HepG2 (cell line): Measurements from ENCODE around the gene ENO1. TPM values are rescaled to one million over a fixed set of nuclear protein-coding genes. Genes with fewer than 3 reads are reported as not detected.

Source experiments
- E2F1 ChIP-seq: sonication (generic); formaldehyde crosslinking; IDR thresholded peaks from 2 replicates; pipeline ENCODE4 v1.5.0; 2020; ENCODE audit warnings: missing genetic modification reagents
- ESRRA ChIP-seq: sonication (generic); formaldehyde crosslinking; IDR thresholded peaks from 2 replicates; pipeline ENCODE4 v1.5.1; 2020; ENCODE audit warnings: mild to moderate bottlenecking, low read depth, missing genetic modification reagents
- HNF4A ChIP-seq: sonication (generic); formaldehyde crosslinking; IDR thresholded peaks from 2 replicates; pipeline ENCODE4 v1.4.0; 2020; ENCODE audit warnings: missing genetic modification reagents
- MEIS2 ChIP-seq: sonication (generic); formaldehyde crosslinking; IDR thresholded peaks from 2 replicates; pipeline ENCODE4 v1.9.0; 2021; ENCODE audit warnings: mild to moderate bottlenecking, missing genetic modification reagents
- NFAT5 ChIP-seq: sonication (generic); formaldehyde crosslinking; IDR thresholded peaks from 2 replicates; pipeline ENCODE4 v1.4.0; 2020; ENCODE audit warnings: missing genetic modification reagents
- RCOR2 ChIP-seq: IDR thresholded peaks from 2 replicates; pipeline ENCODE4 v1.6.1; 2016; ENCODE audit warnings: missing biosample characterization, missing genetic modification reagents
- SAP130 ChIP-seq: IDR thresholded peaks from 2 replicates; pipeline ENCODE4 v1.6.1; 2016; ENCODE audit warnings: low read depth
- TBX2 ChIP-seq: sonication (generic); formaldehyde crosslinking; IDR thresholded peaks from 2 replicates; pipeline ENCODE4 v1.5.0; 2020; ENCODE audit warnings: missing genetic modification reagents, mild to moderate bottlenecking, borderline replicate concordance
- TCF12 ChIP-seq, 2 experiments: fragments of 450-650 bp in 1 of 2; sonication (generic) in 1 of 2; formaldehyde crosslinking in 1 of 2; IDR thresholded peaks; 2 replicates each; pipeline versions ENCODE4 v1.6.1 to v1.8.0; 2017 to 2022; ENCODE audit warnings: antibody characterized with exemption in 1 of 2, mild to moderate bottlenecking in 1 of 2, missing genetic modification reagents in 1 of 2, moderate library complexity in 1 of 2
- ZBTB38 ChIP-seq: sonication (generic); formaldehyde crosslinking; IDR thresholded peaks from 2 replicates; pipeline ENCODE4 v1.5.1; 2020; ENCODE audit warnings: mild to moderate bottlenecking, missing genetic modification reagents
- ZMAT3 ChIP-seq: sonication (generic); formaldehyde crosslinking; conservative IDR thresholded peaks from 2 replicates; pipeline ENCODE4 v1.7.0; 2021; ENCODE audit warnings: missing genetic modification reagents
- ZNF318 ChIP-seq: sonication (generic); formaldehyde crosslinking; IDR thresholded peaks from 2 replicates; pipeline ENCODE4 v1.4.0; 2020; ENCODE audit warnings: mild to moderate bottlenecking, missing genetic modification reagents
- ZNF501 ChIP-seq: sonication (generic); formaldehyde crosslinking; IDR thresholded peaks from 2 replicates; pipeline ENCODE4 v1.5.1; 2020; ENCODE audit warnings: mild to moderate bottlenecking, moderate library complexity, missing genetic modification reagents
- ZNF605 ChIP-seq: sonication (generic); formaldehyde crosslinking; IDR thresholded peaks from 2 replicates; pipeline ENCODE4 v1.8.0; 2022; ENCODE audit warnings: mild to moderate bottlenecking, missing genetic modification reagents
- ZNF782 ChIP-seq: sonication (generic); formaldehyde crosslinking; IDR thresholded peaks from 2 replicates; pipeline ENCODE4 v1.4.0; 2020; ENCODE audit warnings: missing genetic modification reagents, mild to moderate bottlenecking, borderline replicate concordance
- ZSCAN29 ChIP-seq: sonication (generic); formaldehyde crosslinking; conservative IDR thresholded peaks from 2 replicates; pipeline ENCODE4 v1.4.0; 2020; ENCODE audit warnings: mild to moderate bottlenecking, missing genetic modification reagents
- polyA plus RNA-seq, 8 experiments: library from polyadenylated mRNA; depleted of rRNA in 3 of 8; stranded (reverse) in 7 of 8; unstranded in 1 of 8; fragments of >200 nt; fragmentation: Illumina TruSeq in 4 of 8; extraction: Trizol in 4 of 8; gene quantifications; 2 replicates each; pipeline versions ENCODE4 v1.2.1 to v1.2.3, GENCODE V29; 2011 to 2016; ENCODE audit warnings: low read depth in 4 of 8, missing spikeins in 1 of 8, mixed read lengths in 1 of 8; ENCODE audit not compliant: insufficient read depth in 1 of 8
- total RNA-seq, 5 experiments: library from RNA; depleted of rRNA; stranded (reverse); fragments of >200 nt; fragmentation: Illumina TruSeq; extraction: Trizol; gene quantifications; 2 replicates each; pipeline ENCODE4 v1.2.3, GENCODE V29; 2016; ENCODE audit warnings: low read depth in 1 of 5

Gene ENO1
- total and polyA plus RNA-seq, 2 of the 13 experiments (the other 11 are each of a cell fraction or from before 2014, with no cell fraction given): 1,559 to 3,103 TPM

- TF ChIP-seq RCOR2 (CRISPR knock-in tag): peak; percentile 71; the same call in 1 of the 2 replicates
- TF ChIP-seq NFAT5 (CRISPR knock-in tag): 0 out of 2 replicates have a peak, but pooled peaks have one; percentile 59
- no peak for TF ChIP-seq E2F1
- peak; percentile 81 for TF ChIP-seq ZNF605 (CRISPR knock-in tag)
- peak; percentile 83 for TF ChIP-seq MEIS2 (CRISPR knock-in tag)
- TF ChIP-seq ZNF782 (CRISPR knock-in tag): no peak
- TF ChIP-seq HNF4A: peak; percentile 31; the same call in 1 of the 2 replicates
- peak; percentile 88 for TF ChIP-seq SAP130
- TF ChIP-seq ESRRA (CRISPR knock-in tag): 0 out of 2 replicates have a peak, but pooled peaks have one; percentile 34
- TF ChIP-seq ZBTB38 (CRISPR knock-in tag): 0 out of 2 replicates have a peak, but pooled peaks have one; percentile 70
- peak; percentile 92 for TF ChIP-seq ZMAT3 (CRISPR knock-in tag)
- peak; percentile 67 for TF ChIP-seq ZNF501 (CRISPR knock-in tag)
- no peak for TF ChIP-seq ZSCAN29 (CRISPR knock-in tag)
- TF ChIP-seq TCF12 (IDR thresholded peaks at IDR 0.05): no peak
- no peak for TF ChIP-seq TCF12 (CRISPR knock-in tag; IDR thresholded peaks at IDR 0.05)
- TF ChIP-seq ZNF318 (CRISPR knock-in tag): no peak
- TF ChIP-seq TBX2: peak; percentile 67; the same call in 1 of the 2 replicates
Observed at GRCh38 chr1:8913457-8913856, 35.0 kb upstream of the ENO1 start (continued).
